Endothelial cell of hepatic sinusoid (primary cell): ENCODE data around the gene TAS1R3.

Experiments used
- in situ Hi-C: cut with HindIII; loops from 2 replicates; pipeline ENCODE4 v1.10.0; 2017; ENCODE audit warnings: low sequenced_read_pairs

TAS1R3 gene

GRCh38 chr1:1364266-1364665 is 33.2 kb downstream of the TAS1R3 start:
- in situ Hi-C loops = no loop called here

DNA sequence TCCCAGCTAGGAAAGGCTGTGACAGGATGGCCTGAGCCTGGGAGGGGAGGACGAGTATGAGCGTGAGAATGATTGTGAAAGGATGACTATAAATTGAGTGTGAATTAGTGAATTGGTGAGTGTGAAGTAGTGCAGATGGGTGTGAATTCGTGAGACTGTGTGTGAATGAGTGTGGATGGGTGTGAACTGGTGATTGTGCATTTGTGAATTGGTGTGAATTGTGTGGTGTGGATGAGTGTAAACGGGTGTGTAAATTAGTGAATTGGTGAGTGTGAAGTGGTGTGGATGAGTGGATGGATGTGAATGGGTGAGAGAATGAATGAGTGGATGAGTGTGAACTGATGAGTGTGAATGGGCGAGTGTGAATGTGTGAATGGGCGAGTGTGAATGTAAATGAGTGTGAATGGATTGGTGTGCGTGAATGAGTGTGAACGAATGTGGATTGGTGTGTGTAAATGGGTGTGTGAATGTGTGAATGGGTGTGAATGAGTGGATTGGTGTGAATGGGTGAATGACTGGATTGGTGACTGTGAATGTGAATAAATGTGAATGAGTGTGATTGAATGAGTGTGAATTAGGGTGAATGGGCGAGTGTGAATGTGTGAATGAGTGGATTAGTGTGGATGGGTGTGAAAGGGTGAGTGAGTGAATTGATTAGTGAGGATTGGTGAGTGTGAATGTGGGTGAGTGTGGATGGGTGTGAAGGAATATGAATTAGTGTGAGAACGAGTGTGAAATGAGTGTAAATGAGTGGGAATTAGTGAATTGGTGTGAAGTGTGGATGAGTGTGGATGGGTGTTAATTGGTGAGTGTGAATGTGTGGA is 35.0 kb downstream of the TAS1R3 start:
- in situ Hi-C loops = no loop called here

GRCh38 chr1:1366699-1367066 is 35.6 kb downstream of the TAS1R3 start:
- in situ Hi-C loops = no loop called here

DNA sequence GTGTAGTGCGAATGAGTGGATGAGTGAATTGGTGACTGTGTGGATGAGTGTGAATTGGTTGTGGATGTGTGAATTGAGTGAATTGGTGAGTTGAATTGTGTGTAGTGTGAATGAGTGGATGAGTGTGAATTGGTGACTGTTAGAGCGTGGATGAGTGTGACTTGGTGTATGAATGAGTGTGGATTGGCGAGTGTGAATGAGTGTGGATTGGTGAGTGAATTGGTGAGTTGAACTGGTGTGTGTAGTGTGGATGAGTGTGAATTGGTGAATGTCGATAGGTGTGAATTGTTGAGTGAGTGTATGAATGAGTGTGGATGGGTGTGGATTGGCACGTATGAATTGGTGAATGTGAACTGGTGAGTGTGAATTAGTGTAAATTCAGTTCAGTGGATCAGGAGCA is 36.2 kb downstream of the TAS1R3 start:
- in situ Hi-C loops = no loop called here

DNA sequence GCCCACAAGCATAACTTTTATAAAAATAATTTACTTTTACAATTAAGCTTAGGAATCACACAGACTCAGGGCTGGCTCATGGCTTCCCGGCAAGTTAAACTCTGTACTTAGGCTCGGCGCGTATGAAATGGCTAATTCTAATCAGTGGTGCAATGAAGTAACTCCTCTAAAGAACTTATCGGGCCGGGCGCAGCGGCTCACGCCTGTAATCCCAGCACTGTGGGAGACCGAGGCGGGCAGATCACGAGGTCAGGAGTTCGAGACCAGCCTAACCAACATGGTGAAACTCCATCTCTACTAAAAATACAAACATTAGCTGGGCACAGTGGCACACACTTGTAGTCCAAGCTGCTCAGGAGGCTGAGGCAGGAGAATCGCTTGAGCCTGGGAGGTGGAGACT is 39.0 kb downstream of the TAS1R3 start:
- in situ Hi-C loops = loop anchor here (5.0 to 10.0 kb wide), 6 partner anchors 82 to 258 kb away; partner anchors contain the start of gene UBE2J2

- in situ Hi-C loops = loop anchor here (5.0 to 10.0 kb wide), 6 partner anchors 81 to 259 kb away; partner anchors contain the start of gene UBE2J2
Measured at GRCh38 chr1:1370771-1371300, 39.8 kb downstream of the TAS1R3 start.

DNA sequence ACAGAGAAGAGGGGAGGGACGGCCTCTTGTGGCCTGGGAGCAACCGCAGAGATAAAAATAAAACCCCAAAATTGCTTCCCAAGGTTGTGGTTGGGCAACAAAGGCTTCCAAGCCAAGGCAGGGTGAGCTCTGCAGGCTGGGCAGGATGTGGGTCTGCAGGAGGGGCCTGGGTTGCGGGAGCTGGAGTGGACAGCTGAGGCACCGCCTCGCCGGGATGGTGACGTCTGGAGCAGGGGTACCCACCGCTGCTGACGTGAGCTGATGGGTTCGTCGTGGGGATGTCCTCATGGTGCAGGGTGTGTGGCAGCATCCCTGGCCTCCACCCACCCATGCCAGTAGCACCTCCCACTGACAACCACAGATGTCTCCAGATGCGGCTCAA is 40.3 kb downstream of the TAS1R3 start:
- in situ Hi-C loops = loop anchor here (5.0 to 10.0 kb wide), 6 partner anchors 81 to 259 kb away; partner anchors contain the start of gene UBE2J2

DNA sequence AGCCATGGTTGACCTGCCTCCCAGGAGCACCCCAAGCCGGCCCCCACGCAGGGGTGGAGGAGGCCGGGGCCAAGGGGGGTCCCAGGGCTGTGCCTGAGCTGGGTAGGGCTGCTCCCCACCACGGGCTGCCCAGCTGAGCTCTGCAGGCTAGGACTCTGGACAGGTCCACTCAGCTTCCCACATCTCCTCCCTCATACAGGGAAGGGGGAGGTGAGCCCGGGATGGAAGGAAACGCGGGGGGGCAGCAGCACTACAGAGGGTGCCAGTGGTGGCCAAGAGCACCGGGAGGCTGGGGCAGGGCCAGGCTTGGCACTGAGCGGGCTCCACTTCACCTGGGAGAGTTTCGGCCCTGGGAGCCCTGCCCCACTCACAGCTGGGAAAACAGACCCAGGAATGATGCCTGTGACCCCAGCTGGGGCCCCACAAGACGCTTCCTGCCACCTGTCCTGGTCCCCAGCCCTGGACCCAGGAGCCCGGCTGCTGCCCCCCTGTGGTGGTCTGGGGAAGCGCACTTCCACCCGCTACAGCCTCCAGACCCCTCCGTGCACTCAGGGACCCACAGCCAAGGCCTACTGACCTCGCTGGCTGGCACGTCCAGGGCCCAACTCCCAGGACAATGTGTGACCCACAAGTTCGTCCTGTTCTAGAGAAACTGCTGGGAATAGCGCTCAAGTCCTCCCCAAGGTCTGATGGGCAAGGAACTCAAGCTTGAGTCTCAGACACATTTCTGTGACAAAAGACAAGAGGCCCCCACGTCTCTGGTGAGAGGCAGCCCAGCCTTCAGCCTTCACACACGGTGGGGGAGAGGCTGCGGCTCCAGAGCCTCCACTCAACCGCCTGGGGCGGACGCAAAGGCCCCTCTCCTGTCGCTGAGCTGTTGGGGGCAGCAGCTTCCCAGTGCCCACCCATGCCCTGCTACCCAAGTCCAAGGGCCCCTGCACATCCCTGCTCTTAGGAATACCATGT is 40.9 kb downstream of the TAS1R3 start:
- in situ Hi-C loops = loop anchor here (5.0 to 10.0 kb wide), 6 partner anchors 80 to 260 kb away; partner anchors contain the start of gene UBE2J2

GRCh38 chr1:1373051-1373814 is 42.2 kb downstream of the TAS1R3 start:
- in situ Hi-C loops = loop anchor here (5.0 to 10.0 kb wide), 6 partner anchors 79 to 261 kb away; partner anchors contain the start of gene UBE2J2

- in situ Hi-C loops = loop anchor here (5.0 to 10.0 kb wide), 6 partner anchors 78 to 262 kb away; partner anchors contain the start of gene UBE2J2
Measured at GRCh38 chr1:1373815-1374588, 42.9 kb downstream of the TAS1R3 start.

GRCh38 chr1:1374589-1374928 is 43.5 kb downstream of the TAS1R3 start:
- in situ Hi-C loops = loop anchor here (5.0 to 10.0 kb wide), 6 partner anchors 78 to 262 kb away; partner anchors contain the start of gene UBE2J2

GRCh38 chr1:1374929-1375662 is 44.0 kb downstream of the TAS1R3 start, which contains the start of gene AURKAIP1:
TSS of gene AURKAIP1 (minus strand) at chr1:1375207. CDS start at chr1:1374756, 451 bp downstream.
- in situ Hi-C loops = loop anchor here (5.0 to 10.0 kb wide), 6 partner anchors 77 to 263 kb away; partner anchors contain the start of gene UBE2J2

DNA sequence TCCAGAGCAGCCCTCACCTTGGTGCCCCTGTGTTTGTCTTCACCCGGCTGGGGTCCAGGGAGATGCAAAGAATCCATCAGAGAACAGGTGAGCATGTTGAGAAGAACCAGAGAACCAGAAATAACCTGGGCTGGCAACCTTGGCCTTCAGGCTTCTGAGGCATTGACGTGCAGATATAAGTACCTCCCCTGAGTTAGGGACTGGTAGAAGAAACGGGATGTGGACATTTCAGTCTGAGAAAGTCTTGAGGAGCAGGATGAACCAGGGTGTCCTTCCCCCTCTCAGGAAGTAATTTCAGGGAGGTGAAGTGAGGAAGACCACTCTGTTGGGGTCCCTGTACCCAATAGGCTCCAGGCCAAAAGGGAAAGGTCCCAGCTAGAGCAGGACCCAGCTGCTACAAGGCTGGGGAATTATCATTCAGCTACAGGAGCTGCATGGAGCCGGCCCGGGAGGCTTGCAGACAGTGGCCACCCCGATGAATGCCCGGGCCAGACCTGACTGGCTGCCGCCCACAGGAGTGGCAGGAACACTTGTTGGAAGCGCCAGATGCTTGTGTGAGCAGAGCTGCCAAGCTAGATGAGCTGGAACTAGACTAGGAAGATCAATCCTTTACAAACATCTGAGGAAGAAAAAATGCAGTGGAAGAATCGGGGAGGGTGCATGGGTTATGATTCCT is 45.6 kb downstream of the TAS1R3 start:
- in situ Hi-C loops = loop anchor here (10.0 kb wide), 4 partner anchors 102 to 178 kb away; partner anchors contain the start of gene UBE2J2

DNA sequence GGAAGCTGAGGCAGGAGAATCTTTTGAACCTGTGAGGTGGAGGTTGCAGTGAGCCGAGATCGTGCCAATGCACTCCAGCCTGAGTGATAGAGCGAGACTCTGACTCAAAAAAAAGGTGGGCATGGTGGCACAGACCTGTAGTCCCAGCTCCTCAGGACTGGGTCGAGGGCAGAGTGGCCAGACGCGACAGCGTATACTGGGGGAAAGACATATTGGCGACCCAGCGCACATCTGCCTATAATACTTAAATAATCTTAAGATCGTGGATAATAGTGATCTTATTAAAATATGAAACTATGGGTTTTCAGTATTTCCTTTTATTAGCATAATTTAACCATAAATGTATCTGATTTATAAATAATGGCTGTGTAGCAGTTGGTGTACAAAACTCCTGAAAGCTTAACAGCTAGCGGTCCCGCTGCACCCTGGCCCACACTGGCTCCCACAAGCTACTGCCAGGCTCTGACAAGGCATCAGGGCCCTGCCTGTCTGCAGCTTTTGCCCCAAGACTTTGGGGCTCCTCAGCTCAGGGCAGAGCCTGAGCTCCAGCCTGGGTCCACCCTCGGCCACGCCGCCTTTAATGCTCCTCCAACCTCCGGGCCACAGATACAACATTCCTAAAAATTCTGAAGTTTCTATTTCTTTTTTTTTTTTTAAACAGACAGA is 46.6 kb downstream of the TAS1R3 start:
- in situ Hi-C loops = loop anchor here (10.0 kb wide), 4 partner anchors 103 to 177 kb away; partner anchors contain the start of gene UBE2J2

GRCh38 chr1:1380860-1381259 is 49.8 kb downstream of the TAS1R3 start:
- in situ Hi-C loops = no loop called here

GRCh38 chr1:1381294-1381693 is 50.2 kb downstream of the TAS1R3 start:
- in situ Hi-C loops = no loop called here
